SK-N-DZ (cell line): ENCODE data around the gene AHNAK. TPM values are rescaled to one million over a fixed set of nuclear protein-coding genes. Genes with fewer than 3 reads are reported as not detected.
"Not testable (repeated sequence)": the region's sequence is repeated elsewhere in the genome, so short reads cannot be mapped to it uniquely, and the experiment has no call there.

Experiments used
- DNase-seq: peaks from one replicate; pipeline ENCODE4 v3.0.0-alpha.2; 2015; ENCODE audit warnings: low spot score
- polyA plus RNA-seq, 2 experiments: library from polyadenylated mRNA; depleted of rRNA; stranded (reverse); fragments of >200 nt; gene quantifications; 2 replicates each; pipeline ENCODE4 v1.2.3, GENCODE V29; 2014

Gene AHNAK
- 4.3 and 11.3 TPM in 2 replicates for polyA plus RNA-seq (2014; cell fraction: cytosol; rRNA removed)
- 7.7 and 25.1 TPM in 2 replicates for polyA plus RNA-seq (2014; cell fraction: nucleus; rRNA removed)

DNA sequence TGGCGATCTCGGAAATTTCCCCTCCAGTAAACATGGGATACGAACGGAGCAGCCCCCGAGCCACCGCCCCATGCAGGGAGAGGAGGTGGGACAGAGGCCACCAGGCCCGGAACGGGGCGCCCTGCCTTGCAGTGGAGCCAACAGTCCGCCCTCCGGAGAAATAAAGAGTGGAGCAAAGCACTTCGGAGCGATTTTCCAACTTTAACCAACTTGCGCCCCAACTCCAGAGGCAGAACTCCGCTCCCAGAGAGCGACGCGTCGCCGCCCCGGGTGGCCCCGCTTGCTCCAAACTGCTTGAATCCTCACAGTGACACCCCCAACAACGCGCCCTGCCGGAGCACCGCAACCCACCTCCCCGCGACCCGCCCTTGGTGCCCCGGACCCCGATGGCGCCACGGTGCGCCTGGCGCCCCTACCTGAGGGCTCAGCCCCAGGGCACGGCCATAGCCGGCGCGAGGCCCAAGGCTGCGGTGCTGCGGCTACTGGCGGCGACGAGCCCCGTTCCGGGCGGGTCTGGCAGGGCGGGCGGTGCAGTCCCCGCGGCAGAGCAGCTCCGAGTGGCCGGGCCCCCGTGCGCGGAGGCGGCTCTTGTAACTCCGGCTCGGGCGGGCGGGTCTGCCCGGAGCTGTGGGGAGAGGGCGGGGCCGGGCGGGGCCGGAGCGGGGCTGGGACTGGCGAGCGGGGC, at the start of gene AHNAK:
AHNAK (minus strand) TSS at position 563 of the 685 bp plus-strand sequence. CDS start 10,708 bp downstream, outside the sequence.
- peak; percentile 53 for DNase-seq

DNA sequence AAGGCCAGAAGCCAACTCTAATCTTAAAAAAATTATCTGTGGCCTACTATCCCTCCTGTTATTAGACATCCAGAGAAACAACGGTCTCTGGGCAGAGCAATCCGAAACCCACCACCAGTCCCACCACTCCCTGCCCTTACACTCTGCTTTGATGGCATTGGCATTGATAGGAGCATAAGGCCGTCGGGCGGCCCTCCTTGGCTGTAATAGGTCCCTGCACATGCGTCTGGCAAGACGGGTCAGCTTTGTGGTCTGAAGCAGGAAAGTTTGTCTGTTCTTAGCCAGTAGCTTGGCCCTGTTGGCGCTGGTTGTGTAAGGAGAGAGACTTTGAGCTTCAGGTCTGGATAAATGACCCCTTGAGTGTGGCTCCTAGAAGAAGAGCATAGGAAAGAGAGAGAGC, 48.5 kb upstream of the AHNAK start:
- no peak for DNase-seq

- peak; percentile 80 for DNase-seq
Observed at GRCh38 chr11:62593434-62594044, 46.9 kb upstream of the AHNAK start.

DNA sequence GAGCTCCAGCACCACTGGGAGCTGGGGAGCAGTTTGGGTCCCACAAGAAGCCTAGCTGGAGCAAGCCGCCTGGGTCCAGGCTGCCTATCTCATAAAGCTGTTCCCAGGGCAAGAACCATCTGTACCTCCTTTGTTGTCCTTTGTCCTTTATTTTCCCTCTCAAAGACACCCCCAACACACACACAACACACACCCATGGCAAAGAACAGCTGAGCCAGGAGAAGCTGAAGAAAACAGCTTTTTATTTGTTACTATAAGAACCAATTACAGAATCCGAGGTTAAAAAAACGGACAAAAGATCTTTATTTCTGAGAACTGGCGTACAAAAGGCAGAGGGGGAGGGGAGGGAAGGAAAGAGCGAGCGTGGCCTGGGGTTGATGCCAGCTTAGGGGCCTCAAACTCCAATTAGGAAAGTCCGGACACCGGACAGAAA, 46.4 kb upstream of the AHNAK start:
- DNase-seq = no peak

- no peak for DNase-seq
Observed at GRCh38 chr11:62592146-62592815, 45.7 kb upstream of the AHNAK start.

- DNase-seq = peak; percentile 100
Observed at GRCh38 chr11:62591448-62592145, 45.0 kb upstream of the AHNAK start, which contains the start of gene TUT1. TUT1 (minus strand) TSS chr11:62591523; CDS start chr11:62591485, 38 bp downstream.

GRCh38 chr11:62588966-62589637, 42.5 kb upstream of the AHNAK start:
- no peak for DNase-seq

- DNase-seq = not testable (repeated sequence)
Observed at GRCh38 chr11:62585356-62585755, 38.8 kb upstream of the AHNAK start.

DNA sequence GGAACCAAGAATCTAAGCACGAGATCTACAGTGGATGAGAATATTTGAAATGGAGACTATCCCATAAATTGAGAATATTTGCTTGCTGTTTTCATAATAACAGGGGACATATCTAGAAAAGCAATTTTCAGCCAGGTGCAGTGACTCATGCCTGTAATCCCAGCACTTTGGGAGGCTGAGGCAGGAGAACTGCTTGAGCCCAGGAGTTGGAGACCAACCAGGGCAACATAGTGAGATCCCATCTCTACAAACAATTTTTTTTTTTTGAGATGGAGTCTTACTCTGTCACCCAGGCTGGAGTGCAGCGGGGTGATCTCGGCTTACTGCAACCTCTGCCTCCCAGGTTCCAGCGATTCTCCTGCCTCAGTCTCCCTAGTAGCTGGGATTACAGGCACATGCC, 35.1 kb upstream of the AHNAK start:
- DNase-seq = not testable (repeated sequence)

DNA sequence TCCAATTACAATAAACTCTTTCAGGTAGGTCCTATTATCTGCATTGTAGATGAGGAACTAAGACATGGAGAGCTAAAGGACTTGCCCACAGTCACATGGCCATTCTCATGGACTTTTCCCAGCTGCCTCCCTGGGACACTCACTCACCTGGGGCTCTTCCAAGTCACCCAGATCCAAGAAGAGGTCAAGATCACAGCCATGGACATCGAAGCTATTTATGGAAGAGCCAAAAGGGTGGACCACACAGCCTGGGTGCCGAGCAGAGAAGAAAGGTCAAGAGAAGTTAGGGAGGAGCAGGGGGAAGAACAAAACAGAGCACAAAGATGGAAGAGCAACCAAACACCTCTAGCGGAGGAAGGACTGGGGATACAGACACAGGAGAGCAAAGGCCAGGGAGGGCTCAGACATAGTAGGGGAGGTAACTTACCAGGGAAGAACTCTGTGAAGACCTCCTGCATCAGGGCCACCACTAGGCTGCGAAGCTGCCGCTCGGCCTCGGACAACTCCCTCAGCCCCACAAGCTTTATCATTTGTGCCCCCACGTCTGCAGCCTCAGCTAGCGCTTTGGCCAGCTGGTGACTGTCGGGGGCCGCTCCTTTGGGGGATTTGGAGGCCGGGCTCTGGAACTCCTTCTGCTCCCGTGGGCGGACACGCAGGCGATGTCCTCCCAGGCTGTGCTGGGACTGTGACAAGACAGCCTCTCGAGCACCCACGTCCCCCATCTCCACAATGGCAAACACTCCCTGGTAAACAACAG, 34.5 kb upstream of the AHNAK start:
- DNase-seq = no peak

DNA sequence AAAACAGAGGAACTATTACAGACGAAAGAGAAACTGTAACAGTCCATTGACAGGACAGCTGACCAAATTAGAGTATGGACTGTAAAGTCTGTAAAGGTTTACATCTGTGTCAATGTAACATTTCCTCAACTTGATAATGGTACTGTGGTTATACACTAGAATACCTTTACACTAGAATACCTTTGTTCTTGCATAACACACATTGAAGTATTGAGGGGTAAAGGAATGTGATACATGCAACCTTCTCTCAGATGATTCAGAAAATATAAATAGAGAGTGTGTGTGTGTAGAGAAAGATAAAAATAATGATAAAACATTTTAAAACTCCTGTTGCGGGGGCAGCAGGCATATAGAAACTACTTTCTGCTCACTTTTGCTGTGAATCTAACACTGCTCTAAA, 32.6 kb upstream of the AHNAK start:
- no peak for DNase-seq

DNA sequence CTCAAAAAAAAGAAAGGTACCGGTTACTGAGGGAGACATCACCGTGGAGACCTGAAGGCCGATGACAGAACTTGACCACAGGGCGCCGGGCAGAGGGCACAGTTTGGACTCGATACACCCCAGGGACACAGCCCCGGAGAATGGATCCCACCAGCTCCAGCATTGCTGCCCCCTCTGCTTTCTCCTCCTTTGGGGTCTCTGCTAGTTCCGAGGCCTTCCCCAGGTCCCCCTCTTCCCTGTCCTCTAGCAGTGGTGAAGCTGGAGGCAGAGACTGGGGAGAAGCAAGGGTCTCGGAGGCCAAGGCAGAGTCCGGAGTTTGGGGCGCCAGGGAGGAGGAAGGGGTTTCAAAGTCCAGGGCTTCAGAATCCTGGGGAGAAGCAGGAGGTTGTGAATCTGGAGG, 31.9 kb upstream of the AHNAK start:
- no peak for DNase-seq

GRCh38 chr11:62577046-62577714, 30.6 kb upstream of the AHNAK start:
- no peak for DNase-seq

- DNase-seq = no peak
Observed at GRCh38 chr11:62575837-62576236, 29.2 kb upstream of the AHNAK start.

DNA sequence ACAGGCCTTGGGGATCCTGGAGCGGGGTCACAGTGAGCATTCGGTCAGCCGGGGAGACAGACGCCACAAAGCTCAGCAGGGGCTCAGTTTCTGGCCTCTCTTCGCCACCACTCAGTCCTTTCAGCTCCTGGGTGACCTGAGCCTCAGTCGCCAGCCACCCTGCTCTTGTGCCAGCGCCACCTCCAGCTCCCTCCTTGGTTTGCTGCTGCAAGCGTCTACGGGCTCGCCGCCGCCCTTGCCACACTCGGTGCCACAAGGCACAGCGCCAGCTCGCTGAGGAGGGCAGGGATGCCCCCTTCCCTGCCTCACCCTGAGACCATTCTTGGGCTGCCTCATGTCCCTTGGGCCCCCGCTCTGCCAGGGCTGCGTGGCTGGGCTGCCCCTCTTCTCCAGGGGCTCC, 28.6 kb upstream of the AHNAK start:
- no peak for DNase-seq

GRCh38 chr11:62574363-62575071, 27.9 kb upstream of the AHNAK start:
- no peak for DNase-seq

- peak; percentile 100 for DNase-seq
Observed at GRCh38 chr11:62573592-62574362, 27.2 kb upstream of the AHNAK start, which contains the start of gene EEF1G. EEF1G (minus strand) TSS chr11:62573891; CDS start chr11:62573842, 49 bp downstream.

- no peak for DNase-seq
Observed at GRCh38 chr11:62573006-62573591, 26.5 kb upstream of the AHNAK start.
